HepG2 (cell line): ENCODE measurements around the gene PDSS2. TPM values are rescaled to one million over a fixed set of nuclear protein-coding genes. Genes with fewer than 3 reads are reported as not detected.

ENCODE experiments used
- NFATC3 ChIP-seq: sonication (generic); formaldehyde crosslinking; IDR thresholded peaks from 2 replicates; pipeline ENCODE4 v1.5.1; 2020; ENCODE audit warnings: mild to moderate bottlenecking, missing genetic modification reagents
- RORA ChIP-seq: sonication (generic); formaldehyde crosslinking; IDR thresholded peaks from 2 replicates; pipeline ENCODE4 v1.5.0; 2020; ENCODE audit warnings: mild to moderate bottlenecking, missing genetic modification reagents, moderate library complexity
- RXRB ChIP-seq: IDR thresholded peaks from 2 replicates; pipeline ENCODE4 v1.6.1; 2016; ENCODE audit warnings: borderline replicate concordance, missing genetic modification reagents, missing compliant biosample characterization
- TARDBP ChIP-seq: sonication (generic); formaldehyde crosslinking; IDR thresholded peaks from 2 replicates; pipeline ENCODE4 v1.8.0; 2022; ENCODE audit warnings: mild to moderate bottlenecking, missing genetic modification reagents
- TBP ChIP-seq: sonication (generic); formaldehyde crosslinking; IDR thresholded peaks from 2 replicates; pipeline ENCODE4 v1.5.0; 2020; ENCODE audit warnings: missing genetic modification reagents
- U2AF1 ChIP-seq: fragments of 200-400 bp; formaldehyde crosslinking; optimal IDR thresholded peaks from 2 replicates; pipeline ENCODE3; 2017; ENCODE audit warnings: mild to moderate bottlenecking, low read depth, low read length
- ZNF503 ChIP-seq: sonication (generic); formaldehyde crosslinking; IDR thresholded peaks from 2 replicates; pipeline ENCODE4 v1.4.0; 2020; ENCODE audit warnings: missing genetic modification reagents
- ZNF556 ChIP-seq: sonication (generic); formaldehyde crosslinking; IDR thresholded peaks from 2 replicates; pipeline ENCODE4 v1.4.0; 2020; ENCODE audit warnings: mild to moderate bottlenecking, missing genetic modification reagents, borderline replicate concordance
- ZNF740 ChIP-seq: sonication (generic); formaldehyde crosslinking; IDR thresholded peaks from 2 replicates; pipeline ENCODE4 v1.4.0; 2020; ENCODE audit warnings: missing genetic modification reagents
- ZNF768 ChIP-seq: sonication (generic); formaldehyde crosslinking; IDR thresholded peaks from 2 replicates; pipeline ENCODE4 v1.4.0; 2020; ENCODE audit warnings: missing genetic modification reagents
- ZSCAN30 ChIP-seq: sonication (generic); formaldehyde crosslinking; IDR thresholded peaks from 2 replicates; pipeline ENCODE4 v1.5.0; 2020; ENCODE audit warnings: mild to moderate bottlenecking, missing genetic modification reagents
- polyA plus RNA-seq, 8 experiments: library from polyadenylated mRNA; depleted of rRNA in 3 of 8; stranded (reverse) in 7 of 8; unstranded in 1 of 8; fragments of >200 nt; fragmentation: Illumina TruSeq in 4 of 8; extraction: Trizol in 4 of 8; gene quantifications; 2 replicates each; pipeline versions ENCODE4 v1.2.1 to v1.2.3, GENCODE V29; 2011 to 2016; ENCODE audit warnings: low read depth in 4 of 8, missing spikeins in 1 of 8, mixed read lengths in 1 of 8; ENCODE audit not compliant: insufficient read depth in 1 of 8
- total RNA-seq, 5 experiments: library from RNA; depleted of rRNA; stranded (reverse); fragments of >200 nt; fragmentation: Illumina TruSeq; extraction: Trizol; gene quantifications; 2 replicates each; pipeline ENCODE4 v1.2.3, GENCODE V29; 2016; ENCODE audit warnings: low read depth in 1 of 5
- TF ChIP-seq, protein P1 (sequence below), 2 experiments: sonication (generic) in 1 of 2; formaldehyde crosslinking in 1 of 2; IDR thresholded peaks; 2 replicates each; pipeline versions ENCODE4 v1.5.1 to v1.6.1; 2011 to 2020; ENCODE audit warnings: borderline replicate concordance in 1 of 2, low read depth in 1 of 2, low read length in 1 of 2, mild to moderate bottlenecking in 1 of 2, missing genetic modification reagents in 1 of 2, moderate library complexity in 1 of 2
- TF ChIP-seq, protein P2 (sequence below): sonication (generic); formaldehyde crosslinking; IDR thresholded peaks from 2 replicates; pipeline ENCODE4 v1.4.0; 2020; ENCODE audit warnings: missing genetic modification reagents, mild to moderate bottlenecking, borderline replicate concordance
- TF ChIP-seq, protein P3 (sequence below), 2 experiments: sonication (generic) in 1 of 2; formaldehyde crosslinking in 1 of 2; IDR thresholded peaks; 2 replicates each; pipeline versions ENCODE4 v1.6.1 to v1.9.0; 2014 to 2022; ENCODE audit warnings: antibody characterized with exemption in 1 of 2, borderline replicate concordance in 1 of 2, inconsistent platforms in 1 of 2, low read depth in 1 of 2, missing genetic modification reagents in 1 of 2

PDSS2 gene
- total and polyA plus RNA-seq, 2 of the 13 experiments (the other 11 are each of a cell fraction or from before 2014, with no cell fraction given): 16.2 to 17.0 TPM

GRCh38 chr6:107458672-107459282 lies 587 bp downstream of the PDSS2 start (continued):
- TF ChIP-seq NFATC3 (0 out of 2 replicates have a peak, but pooled peaks have one; percentile 49), ZNF740 (CRISPR knock-in tag) (no peak), TBP (CRISPR knock-in tag) (no peak), TARDBP (no peak), ZNF768 (peak; percentile 20; the same call in 1 of the 2 replicates), ZNF556 (CRISPR knock-in tag) (no peak), RORA (CRISPR knock-in tag) (no peak), ZSCAN30 (CRISPR knock-in tag) (no peak), ZNF503 (no peak), U2AF1 (no peak), RXRB (CRISPR knock-in tag) (no peak)
- TF ChIP-seq, protein P1, sequence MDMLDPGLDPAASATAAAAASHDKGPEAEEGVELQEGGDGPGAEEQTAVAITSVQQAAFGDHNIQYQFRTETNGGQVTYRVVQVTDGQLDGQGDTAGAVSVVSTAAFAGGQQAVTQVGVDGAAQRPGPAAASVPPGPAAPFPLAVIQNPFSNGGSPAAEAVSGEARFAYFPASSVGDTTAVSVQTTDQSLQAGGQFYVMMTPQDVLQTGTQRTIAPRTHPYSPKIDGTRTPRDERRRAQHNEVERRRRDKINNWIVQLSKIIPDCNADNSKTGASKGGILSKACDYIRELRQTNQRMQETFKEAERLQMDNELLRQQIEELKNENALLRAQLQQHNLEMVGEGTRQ (IDR thresholded peaks at IDR 0.05; ENCODE audit: low read depth, low read length): no peak
- TF ChIP-seq, protein P1 (CRISPR knock-in tag; IDR thresholded peaks at IDR 0.05; ENCODE audit: borderline replicate concordance): no peak
- TF ChIP-seq, protein P2, sequence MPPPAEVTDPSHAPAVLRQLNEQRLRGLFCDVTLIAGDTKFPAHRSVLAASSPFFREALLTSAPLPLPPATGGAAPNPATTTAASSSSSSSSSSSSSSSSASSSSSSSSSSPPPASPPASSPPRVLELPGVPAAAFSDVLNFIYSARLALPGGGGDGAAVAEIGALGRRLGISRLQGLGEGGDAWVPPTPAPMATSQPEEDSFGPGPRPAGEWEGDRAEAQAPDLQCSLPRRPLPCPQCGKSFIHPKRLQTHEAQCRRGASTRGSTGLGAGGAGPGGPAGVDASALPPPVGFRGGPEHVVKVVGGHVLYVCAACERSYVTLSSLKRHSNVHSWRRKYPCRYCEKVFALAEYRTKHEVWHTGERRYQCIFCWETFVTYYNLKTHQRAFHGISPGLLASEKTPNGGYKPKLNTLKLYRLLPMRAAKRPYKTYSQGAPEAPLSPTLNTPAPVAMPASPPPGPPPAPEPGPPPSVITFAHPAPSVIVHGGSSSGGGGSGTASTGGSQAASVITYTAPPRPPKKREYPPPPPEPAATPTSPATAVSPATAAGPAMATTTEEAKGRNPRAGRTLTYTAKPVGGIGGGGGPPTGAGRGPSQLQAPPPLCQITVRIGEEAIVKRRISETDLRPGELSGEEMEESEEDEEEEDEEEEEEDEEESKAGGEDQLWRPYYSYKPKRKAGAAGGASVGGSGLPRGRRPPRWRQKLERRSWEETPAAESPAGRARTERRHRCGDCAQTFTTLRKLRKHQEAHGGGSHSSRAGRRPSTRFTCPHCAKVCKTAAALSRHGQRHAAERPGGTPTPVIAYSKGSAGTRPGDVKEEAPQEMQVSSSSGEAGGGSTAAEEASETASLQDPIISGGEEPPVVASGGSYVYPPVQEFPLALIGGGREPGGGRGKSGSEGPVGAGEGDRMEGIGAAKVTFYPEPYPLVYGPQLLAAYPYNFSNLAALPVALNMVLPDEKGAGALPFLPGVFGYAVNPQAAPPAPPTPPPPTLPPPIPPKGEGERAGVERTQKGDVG (CRISPR knock-in tag): 0 out of 2 replicates have a peak, but pooled peaks have one; percentile 18
- TF ChIP-seq, protein P3, sequence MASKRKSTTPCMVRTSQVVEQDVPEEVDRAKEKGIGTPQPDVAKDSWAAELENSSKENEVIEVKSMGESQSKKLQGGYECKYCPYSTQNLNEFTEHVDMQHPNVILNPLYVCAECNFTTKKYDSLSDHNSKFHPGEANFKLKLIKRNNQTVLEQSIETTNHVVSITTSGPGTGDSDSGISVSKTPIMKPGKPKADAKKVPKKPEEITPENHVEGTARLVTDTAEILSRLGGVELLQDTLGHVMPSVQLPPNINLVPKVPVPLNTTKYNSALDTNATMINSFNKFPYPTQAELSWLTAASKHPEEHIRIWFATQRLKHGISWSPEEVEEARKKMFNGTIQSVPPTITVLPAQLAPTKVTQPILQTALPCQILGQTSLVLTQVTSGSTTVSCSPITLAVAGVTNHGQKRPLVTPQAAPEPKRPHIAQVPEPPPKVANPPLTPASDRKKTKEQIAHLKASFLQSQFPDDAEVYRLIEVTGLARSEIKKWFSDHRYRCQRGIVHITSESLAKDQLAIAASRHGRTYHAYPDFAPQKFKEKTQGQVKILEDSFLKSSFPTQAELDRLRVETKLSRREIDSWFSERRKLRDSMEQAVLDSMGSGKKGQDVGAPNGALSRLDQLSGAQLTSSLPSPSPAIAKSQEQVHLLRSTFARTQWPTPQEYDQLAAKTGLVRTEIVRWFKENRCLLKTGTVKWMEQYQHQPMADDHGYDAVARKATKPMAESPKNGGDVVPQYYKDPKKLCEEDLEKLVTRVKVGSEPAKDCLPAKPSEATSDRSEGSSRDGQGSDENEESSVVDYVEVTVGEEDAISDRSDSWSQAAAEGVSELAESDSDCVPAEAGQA (IDR thresholded peaks at IDR 0.05; ENCODE audit: low read depth): no peak
- TF ChIP-seq, protein P3 (CRISPR knock-in tag; IDR thresholded peaks at IDR 0.05; ENCODE audit: borderline replicate concordance): no peak
